Subcutaneous adipose tissue (tissue), 4 donors: ENCODE data around the gene DUSP22. TPM values are rescaled to one million over a fixed set of nuclear protein-coding genes. Genes with fewer than 3 reads are reported as not detected.

Experiments used
- total RNA-seq, 4 donors: library from RNA; depleted of rRNA; stranded (reverse); fragments of >200 nt; gene quantifications; one replicate each; pipeline ENCODE4 v1.1.0, GENCODE V29; 2016
- TF ChIP-seq, protein P1 (sequence below): fragments of 450-650 bp; IDR thresholded peaks from one replicate; pipeline ENCODE4 v1.5.1; 2016; ENCODE audit warnings: low read depth, mild to moderate bottlenecking, control low read depth, antibody characterized with exemption, moderate library complexity

DUSP22 gene
- total RNA-seq, 4 donors from 2014 or later: 54.0 to 88.9 (median 64.9) TPM

DNA sequence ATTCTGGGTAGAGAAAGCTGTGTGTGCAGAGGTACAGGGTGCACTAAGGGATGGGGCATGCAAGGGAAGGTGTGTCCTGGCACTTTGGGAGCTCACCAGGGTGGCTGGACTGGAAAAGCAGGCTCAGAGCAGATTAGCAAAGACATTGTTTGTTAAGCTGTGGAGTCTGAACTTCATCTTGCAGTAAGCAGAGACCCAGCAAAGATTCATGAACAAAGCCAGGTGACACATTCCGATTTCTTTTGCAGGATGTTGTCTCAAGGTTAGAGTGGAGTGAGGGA is 28.8 kb downstream of the DUSP22 start:
- TF ChIP-seq, protein P1, sequence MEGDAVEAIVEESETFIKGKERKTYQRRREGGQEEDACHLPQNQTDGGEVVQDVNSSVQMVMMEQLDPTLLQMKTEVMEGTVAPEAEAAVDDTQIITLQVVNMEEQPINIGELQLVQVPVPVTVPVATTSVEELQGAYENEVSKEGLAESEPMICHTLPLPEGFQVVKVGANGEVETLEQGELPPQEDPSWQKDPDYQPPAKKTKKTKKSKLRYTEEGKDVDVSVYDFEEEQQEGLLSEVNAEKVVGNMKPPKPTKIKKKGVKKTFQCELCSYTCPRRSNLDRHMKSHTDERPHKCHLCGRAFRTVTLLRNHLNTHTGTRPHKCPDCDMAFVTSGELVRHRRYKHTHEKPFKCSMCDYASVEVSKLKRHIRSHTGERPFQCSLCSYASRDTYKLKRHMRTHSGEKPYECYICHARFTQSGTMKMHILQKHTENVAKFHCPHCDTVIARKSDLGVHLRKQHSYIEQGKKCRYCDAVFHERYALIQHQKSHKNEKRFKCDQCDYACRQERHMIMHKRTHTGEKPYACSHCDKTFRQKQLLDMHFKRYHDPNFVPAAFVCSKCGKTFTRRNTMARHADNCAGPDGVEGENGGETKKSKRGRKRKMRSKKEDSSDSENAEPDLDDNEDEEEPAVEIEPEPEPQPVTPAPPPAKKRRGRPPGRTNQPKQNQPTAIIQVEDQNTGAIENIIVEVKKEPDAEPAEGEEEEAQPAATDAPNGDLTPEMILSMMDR: no peak

DNA sequence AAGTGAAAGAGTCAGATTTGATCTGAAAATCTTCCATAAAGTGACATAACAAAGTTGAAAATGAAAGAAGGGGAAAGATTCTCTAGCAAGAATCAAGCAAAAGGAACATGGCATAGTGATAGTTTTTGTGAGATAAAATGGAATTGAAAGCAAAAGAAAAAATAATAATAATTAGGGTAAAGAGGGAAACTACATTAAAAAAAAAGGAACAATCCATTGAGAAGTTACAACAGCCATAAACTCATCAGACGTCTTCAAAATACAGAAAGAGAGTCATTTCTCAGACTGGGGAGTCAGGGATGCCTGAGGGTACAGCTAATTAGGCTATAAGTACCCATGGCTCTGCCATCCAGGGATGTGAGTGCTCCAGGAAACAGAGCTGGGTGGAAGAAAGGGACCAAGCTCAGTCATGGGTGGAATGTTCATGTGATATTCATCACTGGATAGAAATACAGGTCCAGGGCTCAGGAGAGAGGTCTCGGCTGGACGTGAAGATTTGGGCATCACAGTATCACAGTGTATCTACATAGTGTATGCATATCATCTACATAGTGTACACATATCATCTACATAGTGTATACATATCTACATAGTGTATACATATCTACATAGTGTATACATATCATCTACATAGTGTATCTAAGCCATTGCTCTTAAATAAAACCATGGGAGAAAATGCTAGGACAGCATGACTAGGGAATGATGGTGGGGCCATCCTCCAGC is 29.4 kb downstream of the DUSP22 start:
- TF ChIP-seq, protein P1: no peak

DNA sequence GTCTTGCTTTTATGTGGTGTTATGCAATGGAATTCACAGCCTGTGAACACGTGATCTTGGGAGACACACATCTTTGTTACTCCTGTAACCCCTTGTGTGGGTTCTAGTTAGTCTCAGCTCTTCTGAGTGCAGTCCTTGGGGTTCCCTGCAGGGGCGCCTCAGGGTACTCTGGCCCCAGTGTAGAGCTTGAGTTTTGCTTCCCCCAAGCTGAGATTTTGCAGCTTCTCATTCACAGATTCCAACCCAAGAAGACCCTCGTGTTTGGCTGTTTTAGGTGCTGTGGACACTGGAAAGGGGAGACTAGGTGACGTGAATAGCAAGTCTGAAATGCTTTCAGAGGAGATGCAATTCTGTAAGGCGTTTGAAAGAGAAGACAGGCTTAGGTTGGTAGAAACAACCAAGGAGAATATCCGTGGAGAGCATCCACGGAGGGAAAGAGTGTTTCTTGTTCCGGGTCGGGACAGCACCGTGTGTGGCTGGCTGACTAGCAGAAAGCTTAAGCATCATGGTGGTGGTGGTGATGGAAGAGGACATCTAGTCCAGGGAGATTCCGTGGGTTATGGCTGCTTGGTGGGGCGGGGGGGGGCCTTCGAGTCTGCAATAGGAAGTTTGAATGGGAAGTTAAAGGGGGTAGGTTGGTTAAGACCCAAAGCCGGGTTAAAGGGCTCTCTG is 30.1 kb downstream of the DUSP22 start:
- TF ChIP-seq, protein P1: no peak

DNA sequence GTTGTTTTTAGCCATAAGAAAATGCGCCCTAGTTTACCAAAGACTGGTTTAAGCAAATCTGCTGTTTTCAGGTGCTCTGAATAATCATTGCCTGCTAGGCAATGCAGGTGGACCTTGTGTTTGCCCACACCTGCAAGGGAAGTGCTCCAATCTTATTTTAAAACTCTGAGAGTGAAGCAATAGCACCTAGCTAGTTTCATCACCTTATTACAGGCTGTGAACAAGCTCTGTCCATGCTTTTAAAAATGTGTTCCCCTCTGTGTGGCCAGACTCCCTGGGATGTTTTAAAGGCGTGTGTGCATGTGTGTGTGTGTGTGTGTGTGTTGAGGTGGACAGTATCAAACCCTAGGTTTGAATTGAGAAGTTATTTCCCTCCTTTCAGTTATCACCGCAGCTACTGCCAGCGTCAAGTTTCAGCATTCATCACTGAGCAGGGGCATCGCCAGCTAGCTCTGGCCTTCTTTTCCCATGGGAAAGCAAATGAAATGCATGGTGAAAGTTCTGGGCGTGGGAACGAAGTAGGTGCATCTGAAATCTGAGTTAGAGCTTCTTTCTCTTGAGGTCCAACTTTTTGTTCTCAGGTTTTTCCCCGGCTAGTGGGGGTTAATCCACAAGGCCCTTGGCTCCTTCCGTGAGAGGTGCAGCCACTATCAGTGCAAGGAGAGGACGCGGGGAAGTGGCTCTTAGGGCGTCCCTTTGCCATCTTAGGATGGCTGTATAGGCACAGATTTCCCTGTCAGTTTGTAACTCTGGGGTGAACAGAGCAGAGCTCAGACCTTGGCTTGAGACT is 30.8 kb downstream of the DUSP22 start:
- TF ChIP-seq, protein P1: no peak

DNA sequence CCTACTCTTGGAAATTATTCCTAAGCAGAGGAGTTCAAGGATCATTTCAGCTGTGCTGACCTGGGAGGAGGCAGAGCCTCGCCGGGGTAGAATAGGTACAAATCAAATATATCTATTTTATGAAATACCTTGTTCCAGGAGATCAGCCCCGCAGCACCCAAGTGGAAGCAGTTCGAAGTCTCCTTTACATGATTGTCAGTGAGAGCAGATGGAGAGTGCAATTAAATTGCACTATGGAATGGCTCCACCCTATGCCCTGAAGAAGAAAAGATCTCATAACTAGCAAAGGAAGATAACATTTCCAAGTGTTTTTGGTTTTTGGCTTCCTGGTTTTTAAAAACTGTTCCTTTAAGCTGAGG is 31.4 kb downstream of the DUSP22 start:
- TF ChIP-seq, protein P1: no peak

DNA sequence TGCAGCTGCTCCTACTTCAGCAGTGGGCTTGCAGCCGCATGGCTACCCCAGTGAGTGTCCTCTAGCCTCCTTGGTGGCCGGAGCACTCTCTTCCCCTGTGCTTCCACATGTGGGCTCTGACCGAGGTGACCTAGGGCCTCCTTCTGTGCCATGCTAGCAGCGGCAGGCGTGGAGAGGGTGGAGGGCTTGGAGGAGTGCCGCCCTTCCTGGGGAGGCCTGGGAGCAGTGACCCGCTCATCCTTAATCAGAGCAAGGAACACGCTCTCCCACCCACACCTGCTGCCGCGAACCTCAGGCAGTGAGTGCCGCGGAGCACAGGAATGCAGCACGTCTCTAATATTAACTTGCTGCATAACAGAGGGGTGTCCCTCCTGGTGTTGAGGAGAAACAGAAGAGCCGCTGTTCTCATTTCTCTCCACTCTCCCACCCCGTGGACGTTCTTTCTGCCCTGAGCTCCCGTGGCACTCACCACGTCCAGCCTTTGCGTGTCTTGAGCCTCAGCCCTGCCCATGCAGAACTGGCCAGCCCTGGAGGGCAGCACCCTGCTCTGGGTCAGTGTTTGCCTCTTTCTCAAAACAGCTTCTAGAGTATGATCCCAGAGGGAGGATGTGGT is 31.9 kb downstream of the DUSP22 start:
- TF ChIP-seq, protein P1: no peak

DNA sequence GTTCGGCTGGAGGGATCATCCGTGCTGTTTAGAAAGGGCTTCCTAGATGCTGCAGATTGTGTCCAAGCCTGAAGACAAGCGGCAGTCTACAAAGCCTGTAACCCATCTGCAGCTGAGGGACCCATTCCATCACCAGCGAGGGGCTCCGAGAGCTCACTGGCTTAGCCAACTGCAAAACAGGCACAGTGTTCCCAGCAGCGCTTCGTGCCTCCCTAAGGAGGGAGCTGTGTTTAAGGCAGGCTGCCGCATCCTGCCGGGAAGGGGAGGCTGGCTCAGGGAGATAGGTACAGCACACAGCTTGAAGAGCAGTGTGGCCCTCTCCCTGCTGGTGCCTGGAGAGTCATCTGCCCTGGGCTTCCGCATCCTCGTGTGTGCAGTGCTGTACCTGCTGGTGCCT is 32.4 kb downstream of the DUSP22 start:
- TF ChIP-seq, protein P1: no peak
